ENCODE results near the gene NTMT2.

NTMT2 gene

DNA sequence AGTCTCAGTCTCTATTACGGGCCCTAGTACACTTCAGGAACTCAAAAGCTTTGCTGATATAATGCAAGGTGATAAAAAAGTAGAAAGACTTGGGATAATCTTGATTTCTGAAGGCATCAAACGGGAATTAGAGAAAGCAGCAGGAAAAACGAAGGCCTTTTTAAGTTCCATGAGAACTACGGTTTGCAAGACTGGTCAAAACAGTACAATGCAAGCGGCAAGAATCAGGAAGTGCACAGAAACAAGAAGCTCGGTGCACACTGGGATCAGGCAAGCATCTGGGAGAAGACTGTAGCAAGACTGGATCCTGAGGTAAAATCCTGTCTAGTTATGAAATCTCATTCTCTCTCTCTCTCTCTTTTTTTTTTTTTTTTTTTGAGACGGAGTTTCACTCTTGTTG is 28.6 kb downstream of the NTMT2 start:
- TF ChIP-seq, protein P1, sequence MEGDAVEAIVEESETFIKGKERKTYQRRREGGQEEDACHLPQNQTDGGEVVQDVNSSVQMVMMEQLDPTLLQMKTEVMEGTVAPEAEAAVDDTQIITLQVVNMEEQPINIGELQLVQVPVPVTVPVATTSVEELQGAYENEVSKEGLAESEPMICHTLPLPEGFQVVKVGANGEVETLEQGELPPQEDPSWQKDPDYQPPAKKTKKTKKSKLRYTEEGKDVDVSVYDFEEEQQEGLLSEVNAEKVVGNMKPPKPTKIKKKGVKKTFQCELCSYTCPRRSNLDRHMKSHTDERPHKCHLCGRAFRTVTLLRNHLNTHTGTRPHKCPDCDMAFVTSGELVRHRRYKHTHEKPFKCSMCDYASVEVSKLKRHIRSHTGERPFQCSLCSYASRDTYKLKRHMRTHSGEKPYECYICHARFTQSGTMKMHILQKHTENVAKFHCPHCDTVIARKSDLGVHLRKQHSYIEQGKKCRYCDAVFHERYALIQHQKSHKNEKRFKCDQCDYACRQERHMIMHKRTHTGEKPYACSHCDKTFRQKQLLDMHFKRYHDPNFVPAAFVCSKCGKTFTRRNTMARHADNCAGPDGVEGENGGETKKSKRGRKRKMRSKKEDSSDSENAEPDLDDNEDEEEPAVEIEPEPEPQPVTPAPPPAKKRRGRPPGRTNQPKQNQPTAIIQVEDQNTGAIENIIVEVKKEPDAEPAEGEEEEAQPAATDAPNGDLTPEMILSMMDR (IDR thresholded peaks at IDR 0.05; ENCODE audit: low read depth, low read length), result no peak

GRCh38 chr1:170175041-170175440 is 29.3 kb downstream of the NTMT2 start:
- TF ChIP-seq, protein P1 (IDR thresholded peaks at IDR 0.05; ENCODE audit: low read depth, low read length), result no peak
- DNase-seq (ENCODE audit: extremely low read depth, low read depth), result no peak

More for the DNA sequence above, 28.6 kb downstream of the NTMT2 start:
- no peak for DNase-seq (ENCODE audit: extremely low read depth, low read depth)

- TF ChIP-seq, protein P1 (IDR thresholded peaks at IDR 0.05; ENCODE audit: low read depth, low read length), result no peak
- DNase-seq (ENCODE audit: extremely low read depth, low read depth), result no peak
Measured at GRCh38 chr1:170175484-170175883, 29.7 kb downstream of the NTMT2 start.

DNA sequence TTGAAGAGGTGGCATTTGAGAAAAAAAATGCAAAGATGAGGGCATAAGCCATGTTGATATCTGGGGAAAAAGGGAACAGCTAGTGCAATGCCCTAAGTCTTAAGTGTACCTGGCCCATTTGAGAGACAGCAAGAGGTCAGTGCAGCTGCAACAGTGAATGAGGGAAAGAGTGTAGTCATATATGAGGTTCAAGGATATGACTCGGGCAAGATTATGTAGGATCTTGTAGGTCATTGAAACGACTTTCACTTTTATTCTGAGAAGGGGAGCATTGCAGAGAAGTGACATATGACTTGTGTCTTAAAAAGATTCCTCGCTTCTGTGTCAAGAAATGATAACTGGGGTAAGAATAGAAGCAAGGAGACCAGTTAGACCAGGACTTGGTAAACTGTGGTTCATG is 31.0 kb downstream of the NTMT2 start:
- TF ChIP-seq, protein P1 (IDR thresholded peaks at IDR 0.05; ENCODE audit: low read depth, low read length), result no peak
- DNase-seq (ENCODE audit: extremely low read depth, low read depth), result no peak

GRCh38 chr1:170182442-170182841 is 36.7 kb downstream of the NTMT2 start:
- DNase-seq (ENCODE audit: extremely low read depth, low read depth), result no peak
- TF ChIP-seq, protein P1 (IDR thresholded peaks at IDR 0.05; ENCODE audit: low read depth, low read length), result no peak

DNA sequence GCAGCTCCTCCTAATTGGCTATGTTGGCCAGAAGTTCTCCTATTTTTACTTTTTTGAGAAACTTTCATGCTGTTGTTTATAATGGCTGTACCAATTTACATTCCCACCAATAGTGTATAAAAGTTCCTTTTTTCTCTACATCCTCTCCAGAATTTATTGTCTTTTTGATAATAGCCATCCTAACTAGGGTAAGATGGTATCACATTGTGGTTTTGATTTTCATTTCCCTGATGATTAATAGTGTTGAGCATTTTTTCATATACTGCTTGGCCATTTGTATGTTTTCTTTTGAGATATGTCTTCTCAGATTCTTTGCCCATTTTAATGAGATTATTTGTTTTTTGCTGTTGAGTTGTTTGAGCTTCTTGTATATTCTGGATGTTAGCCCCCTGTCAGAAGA is 46.8 kb downstream of the NTMT2 start:
- TF ChIP-seq, protein P1 (IDR thresholded peaks at IDR 0.05; ENCODE audit: low read depth, low read length), result no peak
- no peak for DNase-seq (ENCODE audit: extremely low read depth, low read depth)

DNA sequence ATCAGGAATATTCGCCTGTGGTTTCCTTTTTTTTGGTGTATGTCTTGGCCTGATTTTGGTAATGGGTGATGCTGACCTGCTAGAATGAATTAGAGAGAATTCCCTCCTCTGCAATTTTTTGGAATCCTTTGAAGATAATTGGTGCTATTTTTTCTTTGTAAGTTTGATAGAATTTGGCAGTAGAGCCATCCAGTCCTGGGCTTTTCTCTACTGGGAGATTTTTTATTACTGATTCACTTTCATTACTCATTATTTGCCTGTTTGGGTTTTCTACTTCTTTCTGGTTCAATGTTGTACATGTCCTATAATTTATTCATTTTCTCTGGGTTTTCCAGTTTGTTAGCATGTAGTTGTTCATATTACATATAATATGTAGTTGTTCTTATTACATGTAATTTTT is 48.7 kb downstream of the NTMT2 start:
- no peak for DNase-seq (ENCODE audit: extremely low read depth, low read depth)
- TF ChIP-seq, protein P1 (IDR thresholded peaks at IDR 0.05; ENCODE audit: low read depth, low read length), result no peak

All from AG09319 (cell line).